ENCODE measurements around the gene FOXP4. TPM values are rescaled to one million over a fixed set of nuclear protein-coding genes. Genes with fewer than 3 reads are reported as not detected.

FOXP4 gene
- total and polyA plus RNA-seq, 2 of the 13 experiments (the other 11 are each of a cell fraction or from before 2014, with no cell fraction given) = 11.0 to 12.4 TPM

GRCh38 chr6:41518118-41518517 lies 28.1 kb upstream of the FOXP4 start (continued):
- peak; percentile 19; the same call in 1 of the 2 replicates for TF ChIP-seq KMT2B (CRISPR knock-in tag; IDR thresholded peaks at IDR 0.05)
- TF ChIP-seq IRF2 (CRISPR knock-in tag; IDR thresholded peaks at IDR 0.05) = peak; percentile 73; the same call in 1 of the 2 replicates
- peak; percentile 96 for TF ChIP-seq SP5 (CRISPR knock-in tag; IDR thresholded peaks at IDR 0.05; ENCODE audit: borderline replicate concordance, low read depth)
- no peak for TF ChIP-seq ZNF451 (CRISPR knock-in tag; IDR thresholded peaks at IDR 0.05)
- TF ChIP-seq ZSCAN22 (CRISPR knock-in tag; IDR thresholded peaks at IDR 0.05) = no peak
- peak; percentile 67 for TF ChIP-seq TEAD3 (CRISPR knock-in tag; optimal IDR thresholded peaks at IDR 0.05; ENCODE audit: borderline replicate concordance)
- TF ChIP-seq CBX5 (CRISPR knock-in tag; IDR thresholded peaks at IDR 0.05; ENCODE audit: borderline replicate concordance) = peak; percentile 68; the same call in 1 of the 2 replicates
- TF ChIP-seq GATA4 (IDR thresholded peaks at IDR 0.05; ENCODE audit: borderline replicate concordance, low read depth) = no peak
- peak; percentile 77; the same call in 1 of the 2 replicates for TF ChIP-seq KDM4B (CRISPR knock-in tag; IDR thresholded peaks at IDR 0.05)
- no peak for TF ChIP-seq ZNF136 (CRISPR knock-in tag; IDR thresholded peaks at IDR 0.05; ENCODE audit: low read depth)
- TF ChIP-seq HCFC1 (IDR thresholded peaks at IDR 0.05; ENCODE audit: low read depth, low read length) = no peak
- peak; percentile 35; the same call in 1 of the 2 replicates for TF ChIP-seq YEATS2 (CRISPR knock-in tag; IDR thresholded peaks at IDR 0.05; ENCODE audit: borderline replicate concordance)
- no peak for TF ChIP-seq SNAPC5 (CRISPR knock-in tag; IDR thresholded peaks at IDR 0.05; ENCODE audit: borderline replicate concordance)
- TF ChIP-seq MLX (CRISPR knock-in tag; IDR thresholded peaks at IDR 0.05) = no peak
- no peak; the same call in 1 of the 2 replicates for TF ChIP-seq SRY (CRISPR knock-in tag; IDR thresholded peaks at IDR 0.05)
- TF ChIP-seq ZNF563 (CRISPR knock-in tag; IDR thresholded peaks at IDR 0.05) = no peak
- no peak for TF ChIP-seq ZNF747 (CRISPR knock-in tag; IDR thresholded peaks at IDR 0.05; ENCODE audit: borderline replicate concordance)
- TF ChIP-seq CHCHD3 (CRISPR knock-in tag; IDR thresholded peaks at IDR 0.05) = 0 out of 2 replicates have a peak, but pooled peaks have one; percentile 47
- no peak for TF ChIP-seq ZNF782 (CRISPR knock-in tag; IDR thresholded peaks at IDR 0.05; ENCODE audit: borderline replicate concordance)
- TF ChIP-seq ZNF724P (CRISPR knock-in tag; IDR thresholded peaks at IDR 0.05; ENCODE audit: borderline replicate concordance) = no peak
- peak; percentile 56; the same call in 1 of the 2 replicates for TF ChIP-seq NRL (CRISPR knock-in tag; IDR thresholded peaks at IDR 0.05; ENCODE audit: borderline replicate concordance)
- TF ChIP-seq IRX3 (CRISPR knock-in tag; IDR thresholded peaks at IDR 0.05; ENCODE audit: borderline replicate concordance, low read depth) = no peak
- TF ChIP-seq PITX1 (CRISPR knock-in tag; IDR thresholded peaks at IDR 0.05) = peak; percentile 47; the same call in 1 of the 2 replicates
- no peak for TF ChIP-seq MIER2 (CRISPR knock-in tag; IDR thresholded peaks at IDR 0.05)
- no peak for TF ChIP-seq ZFP62 (CRISPR knock-in tag; IDR thresholded peaks at IDR 0.05)
- TF ChIP-seq FOSL2 (CRISPR knock-in tag; IDR thresholded peaks at IDR 0.05) = peak; percentile 49; the same call in 1 of the 2 replicates
- TF ChIP-seq TFDP1 (CRISPR knock-in tag; IDR thresholded peaks at IDR 0.05; ENCODE audit: borderline replicate concordance) = no peak
- TF ChIP-seq ZNF713 (CRISPR knock-in tag; IDR thresholded peaks at IDR 0.05) = no peak
- no peak for TF ChIP-seq ZFP41 (CRISPR knock-in tag; IDR thresholded peaks at IDR 0.05; ENCODE audit: borderline replicate concordance)
- TF ChIP-seq ZNF772 (CRISPR knock-in tag; IDR thresholded peaks at IDR 0.05) = no peak
- TF ChIP-seq ZNF496 (CRISPR knock-in tag; IDR thresholded peaks at IDR 0.05; ENCODE audit: insufficient replicate concordance) = no peak
- peak; percentile 45 for TF ChIP-seq POGZ (CRISPR knock-in tag; IDR thresholded peaks at IDR 0.05)
- no peak for TF ChIP-seq ZNF883 (CRISPR knock-in tag; IDR thresholded peaks at IDR 0.05; ENCODE audit: not compliant biosample characterization)
- 0 out of 2 replicates have a peak, but pooled peaks have one; percentile 33 for TF ChIP-seq ZNF124 (CRISPR knock-in tag; IDR thresholded peaks at IDR 0.05)

All from HepG2 (cell line).